COR-L47 (cell line): ENCODE measurements around the gene POLR2H.

Source experiments
- DNase-seq: peaks from one replicate; lab custom pipeline; 2025; lab: John Stamatoyannopoulos, UW

The POLR2H gene

DNA sequence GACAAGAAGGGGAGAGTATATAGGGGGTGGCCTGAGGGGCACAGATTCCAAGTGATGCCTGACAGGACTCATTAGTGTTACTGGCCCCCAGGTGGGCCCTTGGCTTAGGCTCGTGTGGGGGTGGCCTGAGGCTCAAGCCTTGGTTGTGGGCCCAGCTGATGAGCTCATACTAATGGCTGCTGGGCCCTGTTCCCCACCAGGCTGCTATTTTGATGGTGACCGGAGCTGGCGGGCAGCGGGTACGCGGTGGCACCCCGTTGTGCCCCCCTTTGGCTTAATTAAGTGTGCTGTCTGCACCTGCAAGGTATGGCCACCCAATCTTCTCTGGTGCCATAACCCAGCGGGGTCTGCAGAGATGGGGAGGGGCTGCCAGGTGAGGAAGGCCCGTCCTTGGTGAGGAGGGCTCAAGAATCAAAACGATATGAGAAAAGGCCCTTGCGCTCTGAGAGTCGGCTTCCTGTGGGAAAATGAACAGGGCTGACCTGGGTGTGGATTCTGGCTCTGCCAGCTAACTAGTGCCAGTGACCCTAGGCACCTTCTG is 25.7 kb downstream of the POLR2H start:
- no peak for DNase-seq

DNA sequence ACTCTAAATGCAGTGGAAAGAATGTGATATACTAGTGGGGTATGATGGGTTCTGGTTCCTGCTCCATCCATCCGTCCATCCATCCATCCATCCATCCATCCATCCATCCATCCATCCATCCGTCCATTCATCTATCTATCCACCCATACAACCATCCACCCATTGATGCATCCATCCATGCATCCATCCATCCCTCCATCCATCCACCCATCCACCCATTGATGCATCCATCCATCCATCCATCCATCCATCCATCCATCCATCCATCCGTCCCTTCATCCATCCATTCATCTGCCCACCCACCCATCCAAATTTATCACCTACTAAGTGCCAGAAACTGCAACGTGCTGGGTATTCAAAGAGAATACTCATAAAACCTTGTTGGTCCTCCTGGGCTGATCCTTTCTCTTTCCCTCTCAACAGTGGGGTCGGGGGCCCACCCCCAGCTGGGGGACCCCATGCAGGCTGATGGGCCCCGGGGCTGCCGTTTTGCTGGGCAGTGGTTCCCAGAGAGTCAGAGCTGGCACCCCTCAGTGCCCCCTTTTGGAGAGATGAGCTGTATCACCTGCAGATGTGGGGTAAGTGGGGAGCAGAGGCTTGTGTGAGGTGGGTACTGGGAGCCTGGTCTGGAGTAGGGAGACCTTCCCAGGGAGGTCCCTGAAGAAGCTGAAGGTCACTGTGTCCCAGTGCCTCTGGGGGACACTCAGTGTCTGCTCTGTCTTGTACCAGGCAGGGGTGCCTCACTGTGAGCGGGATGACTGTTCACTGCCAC is 26.8 kb downstream of the POLR2H start:
- DNase-seq, result no peak

DNA sequence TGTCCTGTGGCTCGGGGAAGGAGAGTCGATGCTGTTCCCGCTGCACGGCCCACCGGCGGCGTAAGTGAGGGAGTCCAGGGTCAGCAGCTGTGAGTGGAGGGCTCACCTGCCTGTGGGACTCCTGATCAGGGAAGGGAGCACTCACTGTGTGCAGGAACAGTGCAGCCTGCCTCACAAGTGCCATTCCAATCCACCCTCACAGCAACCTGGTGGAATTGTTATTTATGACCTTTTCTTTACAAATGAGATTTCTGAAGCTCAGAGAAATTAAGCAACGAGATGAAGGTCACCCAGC is 27.4 kb downstream of the POLR2H start:
- DNase-seq, result no peak

DNA sequence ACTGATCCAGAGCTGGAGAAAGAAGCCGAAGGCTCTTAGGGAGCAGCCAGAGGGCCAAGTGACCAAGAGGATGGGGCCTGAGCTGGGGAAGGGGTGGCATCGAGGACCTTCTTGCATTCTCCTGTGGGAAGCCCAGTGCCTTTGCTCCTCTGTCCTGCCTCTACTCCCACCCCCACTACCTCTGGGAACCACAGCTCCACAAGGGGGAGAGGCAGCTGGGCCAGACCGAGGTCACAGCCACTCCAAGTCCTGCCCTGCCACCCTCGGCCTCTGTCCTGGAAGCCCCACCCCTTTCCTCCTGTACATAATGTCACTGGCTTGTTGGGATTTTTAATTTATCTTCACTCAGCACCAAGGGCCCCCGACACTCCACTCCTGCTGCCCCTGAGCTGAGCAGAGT is 27.9 kb downstream of the POLR2H start:
- DNase-seq, result no peak

DNA sequence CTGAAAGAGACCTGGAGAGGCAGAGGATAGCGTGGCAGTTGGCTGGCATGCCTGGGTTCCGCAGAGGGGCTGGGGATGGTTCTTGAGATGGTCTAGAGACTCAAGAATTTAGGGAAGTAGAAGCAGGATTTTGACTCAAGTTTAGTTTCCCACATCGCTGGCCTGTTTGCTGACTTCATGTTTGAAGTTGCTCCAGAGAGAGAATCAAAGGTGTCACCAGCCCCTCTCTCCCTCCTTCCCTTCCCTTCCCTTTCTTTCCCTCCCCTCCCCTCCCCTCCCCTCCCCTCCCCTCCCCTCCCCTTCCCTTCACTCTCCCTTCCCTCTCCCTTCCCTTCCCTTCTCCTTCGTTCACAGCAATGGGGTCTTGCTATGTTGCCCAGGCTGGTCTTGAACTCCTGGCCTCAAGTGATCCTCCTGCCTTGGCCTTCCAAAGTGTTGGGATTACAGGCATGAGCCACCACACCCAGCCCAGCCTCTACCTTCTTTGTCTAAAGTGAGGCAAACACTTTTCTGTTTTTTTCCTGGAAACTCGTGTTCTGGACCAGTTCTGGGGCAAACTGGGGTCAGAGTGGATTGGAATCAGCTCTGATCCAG is 28.5 kb downstream of the POLR2H start:
- no peak for DNase-seq

DNA sequence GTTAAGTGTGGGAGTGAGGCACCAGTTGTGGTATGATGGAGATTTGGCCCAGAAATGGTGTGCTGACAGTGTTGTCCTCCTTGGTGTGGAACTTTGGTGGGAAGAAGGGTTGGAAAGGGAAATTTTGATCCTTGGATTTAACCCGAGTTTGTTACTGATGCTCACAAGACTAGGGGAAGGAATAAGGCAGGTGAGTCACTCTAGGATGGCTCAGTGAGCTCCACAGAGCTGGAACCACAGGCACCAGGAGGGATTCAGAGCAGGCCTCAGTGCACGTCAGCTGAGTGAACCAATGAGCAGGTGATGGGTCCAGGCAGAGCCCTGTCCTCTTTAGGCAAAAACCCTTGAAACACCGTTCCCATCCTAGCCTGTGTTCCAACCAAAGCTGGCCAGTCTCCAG is 29.8 kb downstream of the POLR2H start:
- no peak for DNase-seq

DNA sequence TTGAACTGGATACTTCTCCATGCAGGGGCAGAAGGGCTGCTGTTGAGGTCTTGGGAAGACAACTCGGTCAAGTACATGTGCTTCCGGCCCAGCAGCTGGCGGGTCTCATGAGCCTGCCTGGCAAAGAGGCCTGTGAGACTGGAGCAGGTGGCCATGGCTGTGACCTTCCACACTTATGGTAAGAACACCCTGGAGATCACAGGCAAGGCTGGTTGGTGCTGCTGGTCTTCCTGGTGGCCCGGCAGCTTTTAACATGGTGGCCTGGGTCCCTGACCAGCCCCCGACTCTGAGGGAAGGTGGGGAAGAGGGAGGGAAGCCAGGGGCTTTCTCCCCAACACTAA is 33.8 kb downstream of the POLR2H start:
- DNase-seq, result no peak

DNA sequence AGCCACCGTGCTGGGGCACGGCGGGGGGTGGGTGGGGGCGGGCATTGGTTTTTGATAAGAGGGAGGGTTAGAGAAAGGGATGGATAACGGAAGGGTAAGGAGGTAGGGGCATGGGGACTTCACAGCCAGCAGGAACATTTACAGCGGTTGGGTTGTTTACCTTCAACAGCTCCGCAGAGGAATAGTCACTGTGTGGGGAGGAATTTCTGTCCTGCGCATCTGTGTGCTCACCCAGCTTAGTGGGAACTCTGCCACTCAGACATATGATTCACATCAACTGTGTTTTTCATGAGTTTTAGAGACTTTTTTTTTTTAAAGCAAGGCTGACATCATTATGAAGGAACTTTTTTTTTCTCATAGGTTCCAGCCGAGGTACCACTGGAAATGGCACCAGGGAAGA is 37.9 kb downstream of the POLR2H start:
- no peak for DNase-seq

DNA sequence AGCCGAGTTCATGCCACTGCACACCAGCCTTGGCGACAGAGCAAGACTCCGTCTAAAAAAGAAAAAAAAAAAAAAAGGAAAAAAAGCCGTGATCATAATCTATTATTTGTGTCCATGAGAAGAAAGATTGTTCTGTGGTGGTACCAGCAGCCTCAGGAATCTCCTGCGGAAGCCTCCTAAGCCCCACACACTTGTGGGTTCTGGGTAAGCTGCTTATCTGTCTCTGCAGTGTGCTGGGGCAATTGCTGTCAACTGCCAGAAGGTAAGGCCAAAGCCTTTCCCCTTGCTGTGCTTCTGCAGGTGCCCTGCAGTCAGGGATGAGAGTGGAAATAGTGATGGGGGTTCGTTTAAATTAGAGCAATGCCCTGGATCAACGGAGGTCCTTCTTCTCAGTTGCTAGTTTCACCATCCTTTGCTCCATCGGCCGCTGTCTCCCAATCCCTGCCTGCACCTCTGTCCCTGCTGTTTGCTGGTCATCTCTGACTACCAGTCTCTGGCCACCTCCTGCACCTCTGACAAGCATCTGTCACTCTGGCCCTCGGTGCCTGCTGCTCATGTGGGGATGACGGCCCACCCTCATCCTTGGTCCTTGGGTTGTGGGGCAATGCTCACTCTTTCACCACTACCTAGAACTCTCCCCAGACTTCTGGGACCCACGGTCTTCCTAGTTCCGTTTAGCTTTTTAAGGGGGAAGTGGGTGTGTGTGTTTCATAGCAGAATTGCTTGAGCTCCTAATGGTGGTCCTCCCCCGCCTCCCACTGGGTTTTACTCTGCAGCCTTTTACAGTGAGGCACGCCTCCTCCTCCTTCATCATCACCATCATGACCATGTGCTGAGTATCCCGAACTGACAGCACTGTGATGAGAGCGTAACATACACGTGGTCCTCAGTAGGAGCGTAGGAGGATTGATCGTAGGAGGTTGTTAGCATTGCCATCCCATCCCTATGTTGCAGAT is 43.8 kb downstream of the POLR2H start:
- DNase-seq, result no peak

DNA sequence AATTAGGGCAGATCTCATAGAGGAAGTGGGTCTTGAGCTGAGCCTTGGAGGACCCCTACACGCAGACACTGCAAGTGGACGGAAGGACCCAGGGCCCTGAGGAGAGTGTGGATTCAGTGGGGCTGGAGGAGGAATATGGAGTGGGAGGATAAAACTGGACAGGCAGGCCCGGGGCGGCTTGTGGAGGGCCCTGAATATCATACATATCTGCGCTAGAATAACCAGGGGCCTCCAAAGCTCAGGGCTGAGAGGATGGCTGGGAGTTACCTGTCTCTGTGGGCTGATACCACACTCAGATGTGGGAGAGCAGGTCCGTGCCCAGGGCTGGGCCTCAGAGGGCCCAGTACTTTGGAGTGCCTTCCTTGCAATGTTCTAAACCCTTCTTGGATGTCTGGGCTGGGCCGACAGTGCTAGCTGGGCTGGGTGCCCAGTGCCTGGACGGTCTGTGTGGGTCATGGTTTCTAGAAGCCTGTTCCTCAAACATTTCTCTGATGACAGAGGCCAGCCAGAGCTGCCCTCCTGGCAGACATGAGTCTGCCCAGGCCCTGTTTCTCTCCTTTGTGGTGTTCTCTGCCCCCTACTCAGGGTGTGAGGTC is 47.9 kb downstream of the POLR2H start:
- no peak for DNase-seq

DNA sequence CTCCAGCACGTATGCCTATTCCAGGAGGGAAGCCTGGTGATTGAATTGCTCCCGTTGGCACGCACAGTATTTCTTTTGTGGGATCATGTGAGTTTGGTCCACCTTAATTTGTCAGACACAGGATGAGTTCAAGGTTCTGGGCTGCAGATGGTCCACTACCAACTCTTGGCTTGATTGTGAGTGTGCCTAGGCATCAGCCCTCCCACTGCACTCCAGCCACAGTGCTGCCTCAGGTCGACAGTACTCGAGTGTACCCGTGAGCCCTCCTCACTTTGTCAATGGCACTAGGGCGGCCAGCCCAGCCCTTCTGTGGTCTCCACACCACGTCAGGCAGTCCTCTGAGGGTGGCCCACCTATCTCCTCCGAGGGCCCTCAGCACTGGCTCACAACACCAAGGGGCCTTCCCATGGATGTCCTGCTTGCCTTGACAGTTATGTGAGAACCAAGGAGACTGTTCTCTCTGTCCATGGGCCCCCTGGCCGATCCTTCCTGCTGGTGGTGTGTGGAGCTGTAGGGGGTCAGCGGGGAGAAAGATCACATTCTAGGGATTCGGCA is 48.5 kb downstream of the POLR2H start:
- DNase-seq, result no peak

DNA sequence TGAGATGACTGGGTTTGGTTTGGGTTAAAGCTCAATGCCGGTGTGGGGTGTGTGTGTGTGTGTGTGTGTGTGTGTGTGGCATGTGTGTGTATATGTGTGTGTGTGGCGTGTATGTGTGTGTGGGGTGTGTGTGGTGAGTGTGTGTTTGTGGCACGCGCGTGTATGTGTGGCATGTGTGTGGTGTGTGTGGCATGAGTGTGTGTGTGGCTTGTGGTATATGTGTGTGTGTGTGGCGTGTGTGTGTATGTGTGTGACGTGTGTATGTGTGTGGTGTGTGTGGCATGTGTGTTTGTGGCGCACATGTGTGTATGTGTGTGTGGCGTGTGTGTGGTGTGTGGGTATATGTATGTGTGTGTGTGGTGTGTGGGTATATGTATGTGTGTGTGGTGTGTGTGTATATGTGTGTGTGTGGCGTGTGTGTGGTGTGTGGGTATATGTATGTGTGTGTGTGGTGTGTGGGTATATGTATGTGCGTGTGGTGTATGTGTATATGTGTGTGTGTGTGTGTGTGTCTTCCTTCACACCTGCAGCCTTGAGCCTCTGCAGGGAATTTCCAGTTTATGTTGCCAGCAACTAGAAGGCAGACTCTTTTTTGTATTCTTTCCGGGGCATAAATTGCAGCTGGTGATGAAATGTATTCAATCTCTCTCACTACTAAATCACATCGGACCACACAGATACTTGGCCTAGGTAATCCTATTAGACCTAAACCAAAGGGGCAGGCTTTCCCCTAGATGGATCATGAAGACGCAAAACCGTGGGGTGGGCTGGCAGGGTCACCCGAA is 53.1 kb downstream of the POLR2H start:
- no peak for DNase-seq

DNA sequence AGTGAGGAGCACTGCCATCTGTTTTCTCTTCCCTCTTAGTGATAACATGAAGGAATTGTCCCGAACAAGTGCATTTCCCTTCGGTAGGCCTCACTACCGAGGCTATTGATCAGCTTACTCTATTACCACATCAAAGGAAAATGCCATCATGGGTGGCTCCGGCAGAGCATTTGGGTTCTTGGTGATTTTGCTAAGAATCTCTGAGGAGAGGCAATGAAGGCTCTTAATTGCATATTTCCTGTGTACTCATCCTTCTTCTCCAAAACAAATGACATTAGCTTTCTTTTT is 53.6 kb downstream of the POLR2H start:
- no peak for DNase-seq

DNA sequence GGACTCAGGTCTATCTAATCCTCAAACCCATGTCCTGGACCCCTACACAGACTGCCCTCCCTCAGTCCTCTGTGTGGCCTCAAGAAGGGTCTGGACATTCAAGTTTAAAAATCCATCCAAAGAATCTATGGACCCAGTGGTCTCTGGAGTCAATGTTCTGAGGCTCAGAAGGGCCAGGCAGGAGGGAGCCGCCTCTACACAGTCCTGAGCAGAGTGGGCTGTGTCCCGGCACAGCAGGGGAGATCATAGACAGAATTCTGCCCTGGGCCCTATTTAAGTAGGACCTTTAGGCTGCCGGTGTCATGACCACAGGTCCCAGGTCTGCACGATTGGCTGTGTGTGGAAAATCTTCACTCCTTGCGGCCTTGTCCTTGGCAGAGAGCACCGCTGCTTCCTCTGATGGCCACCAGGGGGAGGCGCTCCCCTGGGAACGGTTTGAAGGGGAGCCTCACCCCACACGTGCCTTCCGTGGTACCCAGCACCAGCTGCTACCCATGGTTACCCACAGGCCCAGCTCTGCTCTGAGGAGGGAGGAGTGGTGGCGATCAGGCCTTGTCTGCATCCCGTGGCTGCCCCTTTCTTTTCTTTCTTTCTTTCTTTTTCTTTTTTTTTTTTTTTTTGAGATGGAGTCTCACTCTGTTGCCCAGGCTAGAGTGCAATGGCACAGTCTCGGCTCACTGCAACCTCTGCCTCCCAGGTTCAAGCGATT is 56.3 kb downstream of the POLR2H start:
- peak; percentile 40 for DNase-seq
